ENCODE measurements around the gene GABRB3. TPM values are rescaled to one million over a fixed set of nuclear protein-coding genes. Genes with fewer than 3 reads are reported as not detected.

GABRB3 gene
- total RNA-seq, 4 donors from 2014 or later, result 0.67 to 3.2 (median 2.2) TPM

- Histone ChIP-seq H3K9me3 (no peaks in the 10 kb centered on the region), H3K4me1 (no peaks in the 10 kb centered on the region), H3K27ac (no peak overlapping the region), H3K4me3 (no peak overlapping the region), H3K27me3 (no peaks in the 10 kb centered on the region), H3K36me3 (no peaks in the 10 kb centered on the region)
- no peak for TF ChIP-seq POLR2A (IDR thresholded peaks at IDR 0.05)
- TF ChIP-seq CTCF (IDR thresholded peaks at IDR 0.05), result no peak
- no peak for DNase-seq
Measured at GRCh38 chr15:26686547-26687187, 86.2 kb downstream of the GABRB3 start.

- no peaks in the 10 kb centered on the region for H3K9me3 ChIP-seq
- no peak for DNase-seq
- no peaks in the 10 kb centered on the region for H3K36me3 ChIP-seq
- no peaks in the 10 kb centered on the region for H3K4me1 ChIP-seq
- H3K27ac ChIP-seq, result no peak overlapping the region
- no peak overlapping the region for H3K4me3 ChIP-seq
- H3K27me3 ChIP-seq, result no peaks in the 10 kb centered on the region
- TF ChIP-seq CTCF (IDR thresholded peaks at IDR 0.05) (no peak), POLR2A (IDR thresholded peaks at IDR 0.05) (no peak)
Measured at GRCh38 chr15:26682598-26683164, 90.2 kb downstream of the GABRB3 start.

- DNase-seq, result no peak
- no peaks in the 10 kb centered on the region for H3K9me3 ChIP-seq
- no peaks in the 10 kb centered on the region for H3K27me3 ChIP-seq
- TF ChIP-seq POLR2A (IDR thresholded peaks at IDR 0.05) (no peak), CTCF (IDR thresholded peaks at IDR 0.05) (no peak)
- H3K4me1 ChIP-seq, result no peaks in the 10 kb centered on the region
- H3K27ac ChIP-seq, result no peak overlapping the region
- H3K4me3 ChIP-seq, result no peak overlapping the region
- no peaks in the 10 kb centered on the region for H3K36me3 ChIP-seq
Measured at GRCh38 chr15:26679927-26680326, 92.9 kb downstream of the GABRB3 start.

GRCh38 chr15:26676115-26676514, 96.8 kb downstream of the GABRB3 start:
- no peak for TF ChIP-seq POLR2A (IDR thresholded peaks at IDR 0.05)
- TF ChIP-seq CTCF (IDR thresholded peaks at IDR 0.05), result no peak
- H3K4me1 ChIP-seq, result no peaks in the 10 kb centered on the region
- no peak overlapping the region for H3K4me3 ChIP-seq
- H3K36me3 ChIP-seq, result no peaks in the 10 kb centered on the region
- no peak for DNase-seq
- no peaks in the 10 kb centered on the region for H3K9me3 ChIP-seq
- no peaks in the 10 kb centered on the region for H3K27me3 ChIP-seq
- no peak overlapping the region for H3K27ac ChIP-seq

- H3K4me3 ChIP-seq, result no peak overlapping the region
- H3K4me1 ChIP-seq, result no peaks in the 10 kb centered on the region
- no peaks in the 10 kb centered on the region for H3K27me3 ChIP-seq
- H3K27ac ChIP-seq, result no peak overlapping the region
- H3K9me3 ChIP-seq, result peaks cover 0 to 3% (median 0%) of the 10 kb centered on the region in 4 donors
- TF ChIP-seq POLR2A (IDR thresholded peaks at IDR 0.05) (no peak), CTCF (IDR thresholded peaks at IDR 0.05) (no peak)
- DNase-seq, result no peak
- no peaks in the 10 kb centered on the region for H3K36me3 ChIP-seq
Measured at GRCh38 chr15:26674467-26674866, 98.4 kb downstream of the GABRB3 start.

Measured in Peyer's patch (tissue), 4 donors.